ENCODE measurements around the gene GPATCH3. TPM values are rescaled to one million over a fixed set of nuclear protein-coding genes. Genes with fewer than 3 reads are reported as not detected.
A peak's percentile ranks its signal among the peaks of the same experiment; 100 is the strongest.
"Not testable (repeated sequence)": the region's sequence is repeated elsewhere in the genome, so short reads cannot be mapped to it uniquely, and the experiment has no call there.

GPATCH3 gene
- total RNA-seq = 10 to 100 TPM; 19.6 to 21.2 TPM

GRCh38 chr1:26900001-26900814 is at the start of gene GPATCH3:
GPATCH3 (minus strand) TSS chr1:26900467; CDS start chr1:26900442, 25 bp downstream.
- H3K9me3 Mint-ChIP-seq = no peaks in the 10 kb centered on the region
- no peaks in the 10 kb centered on the region for H3K27me3 Mint-ChIP-seq
- peak within 1 kb of the TSS; percentile 99 for H3K4me3 Mint-ChIP-seq
- peaks cover 6% of the 10 kb centered on the region for H3K36me3 Mint-ChIP-seq
- H3K27ac Mint-ChIP-seq = peak within 1 kb of the TSS; percentile 96 to 98
- DNase-seq (ENCODE audit: low spot score) (peak; percentile 90), ATAC-seq (peak; percentile 90 to 94)
- H3K4me1 Mint-ChIP-seq (ENCODE audit: low read depth in 2 of 2) = peaks cover 27 to 30% of the 10 kb centered on the region in 2 donors

DNA sequence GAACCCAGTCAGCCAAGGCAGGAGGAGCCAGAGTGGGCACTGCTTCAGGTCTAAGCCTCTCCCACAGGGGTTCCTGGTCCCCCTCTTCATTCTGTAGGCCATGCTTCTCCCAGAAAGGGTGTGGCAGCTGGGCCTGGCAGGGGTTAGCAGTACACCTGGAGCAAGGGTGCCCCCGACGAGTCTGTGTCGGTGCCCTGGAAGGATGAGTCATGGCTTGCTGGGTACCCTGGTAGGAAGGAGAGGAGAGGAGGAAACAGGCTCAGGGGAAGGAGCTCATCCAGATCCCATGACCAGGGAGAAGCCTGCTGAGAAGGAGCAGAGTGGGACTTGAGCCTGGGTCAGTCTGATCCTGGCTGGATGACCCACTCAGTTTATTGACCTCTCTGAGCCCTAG is 49.7 kb upstream of the GPATCH3 start:
- no peak overlapping the region for H3K27ac Mint-ChIP-seq
- no peak overlapping the region for H3K4me3 Mint-ChIP-seq
- no peaks in the 10 kb centered on the region for H3K9me3 Mint-ChIP-seq
- H3K4me1 Mint-ChIP-seq (ENCODE audit: low read depth in 2 of 2) = no peaks in the 10 kb centered on the region
- peaks cover 6% of the 10 kb centered on the region for H3K36me3 Mint-ChIP-seq
- no peak for ATAC-seq
- DNase-seq (ENCODE audit: low spot score) = no peak
- H3K27me3 Mint-ChIP-seq = peaks cover 0 to 3% of the 10 kb centered on the region in 2 donors

- peaks cover 7% of the 10 kb centered on the region for H3K36me3 Mint-ChIP-seq
- H3K27ac Mint-ChIP-seq = no peak overlapping the region
- no peaks in the 10 kb centered on the region for H3K4me1 Mint-ChIP-seq (ENCODE audit: low read depth in 2 of 2)
Observed at GRCh38 chr1:26949266-26949925, 49.1 kb upstream of the GPATCH3 start.

DNA sequence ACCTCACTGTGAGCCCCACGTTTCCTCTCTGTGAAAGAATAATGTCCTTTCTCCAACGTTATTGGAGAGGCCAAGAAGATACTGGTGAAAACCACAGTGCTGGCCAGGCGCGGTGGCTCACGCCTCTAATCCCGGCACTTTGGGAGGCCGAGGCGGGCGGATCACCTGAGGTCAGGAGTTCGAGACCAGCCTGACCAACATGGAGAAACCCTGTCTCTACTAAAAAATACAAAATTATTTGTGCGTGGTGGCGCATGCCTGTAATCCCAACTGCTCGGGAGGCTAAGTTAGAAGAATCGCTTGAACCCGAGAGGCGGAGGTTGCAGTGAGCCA is 48.4 kb upstream of the GPATCH3 start:
- H3K9me3 Mint-ChIP-seq; H3K27me3 Mint-ChIP-seq; DNase-seq (ENCODE audit: low spot score); H3K27ac Mint-ChIP-seq; H3K36me3 Mint-ChIP-seq; H3K4me1 Mint-ChIP-seq (ENCODE audit: low read depth in 2 of 2); H3K4me3 Mint-ChIP-seq; ATAC-seq: not testable (repeated sequence)

More at GRCh38 chr1:26949266-26949925, 49.1 kb upstream of the GPATCH3 start:
- ATAC-seq = no peak
- Mint-ChIP-seq H3K9me3 (no peaks in the 10 kb centered on the region), H3K4me3 (no peak overlapping the region), H3K27me3 (peaks cover 0 to 3% of the 10 kb centered on the region in 2 donors)
- no peak for DNase-seq (ENCODE audit: low spot score)

GRCh38 chr1:26946270-26946669 is 46.0 kb upstream of the GPATCH3 start:
- Mint-ChIP-seq H3K27me3 (no peaks in the 10 kb centered on the region), H3K36me3 (peaks cover 7% of the 10 kb centered on the region), H3K4me1 (ENCODE audit: low read depth in 2 of 2) (no peaks in the 10 kb centered on the region), H3K9me3 (no peaks in the 10 kb centered on the region), H3K27ac (no peak overlapping the region), H3K4me3 (no peak overlapping the region)
- no peak for ATAC-seq
- no peak for DNase-seq (ENCODE audit: low spot score)

DNA sequence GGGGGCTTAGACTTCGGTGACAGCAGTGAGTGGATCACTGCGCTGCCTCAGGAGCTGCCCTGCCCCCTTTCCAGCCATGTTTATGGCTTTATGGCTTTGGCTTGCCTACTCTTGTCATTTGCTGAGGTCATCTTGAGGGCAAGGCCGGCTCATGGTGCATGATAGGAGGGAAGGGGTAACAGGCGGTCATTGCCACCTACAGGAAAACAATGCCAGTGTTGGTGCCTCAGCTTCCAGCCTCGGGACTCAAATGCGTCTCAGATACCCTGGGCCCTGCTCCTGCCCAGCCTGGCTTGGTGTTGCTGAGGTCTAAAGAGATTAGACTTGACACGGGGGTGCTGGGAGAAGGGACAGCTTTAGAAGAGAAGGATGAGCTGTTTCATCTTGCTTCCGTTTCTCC is 45.5 kb upstream of the GPATCH3 start:
- H3K27ac Mint-ChIP-seq = no peak overlapping the region
- H3K9me3 Mint-ChIP-seq = no peaks in the 10 kb centered on the region
- H3K4me3 Mint-ChIP-seq = no peak overlapping the region
- no peaks in the 10 kb centered on the region for H3K27me3 Mint-ChIP-seq
- DNase-seq (ENCODE audit: low spot score) (no peak), ATAC-seq (no peak)
- peaks cover 7% of the 10 kb centered on the region for H3K36me3 Mint-ChIP-seq
- H3K4me1 Mint-ChIP-seq (ENCODE audit: low read depth in 2 of 2) = no peaks in the 10 kb centered on the region

DNA sequence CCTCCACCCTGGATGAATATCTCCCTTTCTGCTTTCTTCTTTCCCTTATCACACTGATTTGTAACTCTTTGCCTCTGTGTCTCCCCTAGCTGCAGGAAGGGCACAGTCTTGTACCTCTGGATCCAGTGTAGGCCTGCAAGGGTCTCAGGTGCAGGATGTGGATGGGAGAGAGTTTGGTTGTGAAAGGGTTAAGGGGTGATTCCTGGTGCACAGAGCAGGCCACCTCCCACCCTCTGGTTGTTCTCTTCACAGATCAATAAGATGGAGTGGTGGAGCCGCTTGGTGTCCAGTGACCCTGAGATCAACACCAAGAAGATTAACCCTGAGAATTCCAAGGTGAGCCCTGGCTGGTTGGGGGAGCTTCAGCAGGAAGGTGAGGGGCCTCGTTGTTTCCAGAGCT is 44.9 kb upstream of the GPATCH3 start:
- H3K27ac Mint-ChIP-seq = no peak overlapping the region
- ATAC-seq = no peak

GRCh38 chr1:26942656-26943055 is 42.4 kb upstream of the GPATCH3 start:
- DNase-seq (ENCODE audit: low spot score) (no peak), ATAC-seq (no peak)
- no peak overlapping the region for H3K27ac Mint-ChIP-seq
- peaks cover 7% of the 10 kb centered on the region for H3K36me3 Mint-ChIP-seq
- H3K9me3 Mint-ChIP-seq = no peaks in the 10 kb centered on the region
- H3K4me3 Mint-ChIP-seq = no peak overlapping the region
- peaks cover 0 to 11% of the 10 kb centered on the region in 2 donors for H3K4me1 Mint-ChIP-seq (ENCODE audit: low read depth in 2 of 2)
- no peaks in the 10 kb centered on the region for H3K27me3 Mint-ChIP-seq

More for the DNA sequence above, 44.9 kb upstream of the GPATCH3 start:
- Mint-ChIP-seq H3K9me3 (no peaks in the 10 kb centered on the region), H3K36me3 (peaks cover 7% of the 10 kb centered on the region), H3K27me3 (no peaks in the 10 kb centered on the region), H3K4me1 (ENCODE audit: low read depth in 2 of 2) (no peaks in the 10 kb centered on the region), H3K4me3 (no peak overlapping the region)
- no peak for DNase-seq (ENCODE audit: low spot score)

GRCh38 chr1:26941311-26941710 is 41.0 kb upstream of the GPATCH3 start:
- H3K4me3 Mint-ChIP-seq = no peak overlapping the region

GRCh38 chr1:26938659-26939025 is 38.4 kb upstream of the GPATCH3 start:
- Mint-ChIP-seq H3K9me3 (no peaks in the 10 kb centered on the region), H3K4me3 (no peak overlapping the region), H3K36me3 (no peaks in the 10 kb centered on the region), H3K27me3 (no peaks in the 10 kb centered on the region), H3K4me1 (ENCODE audit: low read depth in 2 of 2) (peaks cover 0 to 15% of the 10 kb centered on the region in 2 donors), H3K27ac (no peak overlapping the region)
- ATAC-seq (no peak), DNase-seq (ENCODE audit: low spot score) (no peak)

More at GRCh38 chr1:26941311-26941710, 41.0 kb upstream of the GPATCH3 start:
- ATAC-seq (no peak), DNase-seq (ENCODE audit: low spot score) (no peak)
- Mint-ChIP-seq H3K36me3 (peaks cover 7% of the 10 kb centered on the region), H3K4me1 (ENCODE audit: low read depth in 2 of 2) (peaks cover 0 to 11% of the 10 kb centered on the region in 2 donors), H3K27me3 (no peaks in the 10 kb centered on the region), H3K9me3 (no peaks in the 10 kb centered on the region), H3K27ac (no peak overlapping the region)

GRCh38 chr1:26938004-26938658 is 37.9 kb upstream of the GPATCH3 start:
- ATAC-seq (no peak), DNase-seq (ENCODE audit: low spot score) (no peak)
- H3K27ac Mint-ChIP-seq = no peak overlapping the region
- H3K27me3 Mint-ChIP-seq = no peaks in the 10 kb centered on the region
- H3K4me3 Mint-ChIP-seq = no peak overlapping the region
- no peaks in the 10 kb centered on the region for H3K36me3 Mint-ChIP-seq
- peaks cover 0 to 15% of the 10 kb centered on the region in 2 donors for H3K4me1 Mint-ChIP-seq (ENCODE audit: low read depth in 2 of 2)
- no peaks in the 10 kb centered on the region for H3K9me3 Mint-ChIP-seq

DNA sequence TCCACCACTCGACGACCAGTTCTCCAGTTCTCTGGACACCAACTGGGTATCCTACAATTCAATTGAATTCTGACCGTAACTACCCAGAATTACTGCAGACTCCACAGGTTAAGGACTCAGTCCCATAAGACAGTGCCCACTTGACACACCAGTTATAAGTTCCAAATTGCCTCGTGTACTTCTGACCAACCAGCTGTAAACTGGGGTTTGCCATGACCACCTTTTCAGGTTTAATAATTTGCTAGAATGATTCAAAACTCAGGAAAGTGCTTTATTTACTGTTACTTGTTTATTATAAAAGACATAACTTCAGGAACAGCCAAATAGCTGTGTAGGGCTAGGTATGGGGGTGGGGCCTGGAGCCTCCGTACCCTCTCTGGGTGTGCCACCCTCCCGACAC is 36.6 kb upstream of the GPATCH3 start:
- no peak overlapping the region for H3K27ac Mint-ChIP-seq
- ATAC-seq (no peak), DNase-seq (ENCODE audit: low spot score) (no peak)
- H3K4me1 Mint-ChIP-seq (ENCODE audit: low read depth in 2 of 2) = peaks cover 0 to 19% of the 10 kb centered on the region in 2 donors
- H3K4me3 Mint-ChIP-seq = no peak overlapping the region
- H3K27me3 Mint-ChIP-seq = no peaks in the 10 kb centered on the region
- H3K9me3 Mint-ChIP-seq = no peaks in the 10 kb centered on the region
- H3K36me3 Mint-ChIP-seq = no peaks in the 10 kb centered on the region

DNA sequence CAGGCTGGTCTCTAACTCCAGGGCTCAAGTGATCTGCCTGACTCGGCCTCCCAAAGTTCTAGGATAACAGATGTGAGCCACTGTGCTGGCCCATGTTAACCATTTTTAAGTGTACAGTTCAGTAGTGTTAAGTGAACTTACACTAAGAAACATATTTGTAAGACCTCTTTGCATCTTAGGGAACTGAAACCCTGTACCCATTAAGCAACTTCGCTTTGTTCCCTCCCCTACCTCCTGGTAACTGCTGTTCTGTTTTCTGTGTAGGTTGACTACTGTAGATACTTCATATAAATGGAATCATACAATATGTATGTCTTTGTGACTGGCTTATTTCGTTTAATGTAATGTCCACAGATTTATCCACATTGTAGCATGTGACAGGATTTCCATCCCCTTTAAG is 32.3 kb upstream of the GPATCH3 start:
- no peaks in the 10 kb centered on the region for H3K9me3 Mint-ChIP-seq
- peaks cover 8% of the 10 kb centered on the region for H3K36me3 Mint-ChIP-seq
- no peaks in the 10 kb centered on the region for H3K27me3 Mint-ChIP-seq
- H3K4me1 Mint-ChIP-seq (ENCODE audit: low read depth in 2 of 2) = peaks cover 0 to 8% of the 10 kb centered on the region in 2 donors
- H3K27ac Mint-ChIP-seq = peak overlapping the region in 1 of 2 donors; percentile 50
- H3K4me3 Mint-ChIP-seq = no peak overlapping the region
- no peak for ATAC-seq
- DNase-seq (ENCODE audit: low spot score) = no peak

GRCh38 chr1:26923711-26924110 is 23.4 kb upstream of the GPATCH3 start:
- no peaks in the 10 kb centered on the region for H3K27me3 Mint-ChIP-seq
- H3K9me3 Mint-ChIP-seq = no peaks in the 10 kb centered on the region
- H3K36me3 Mint-ChIP-seq = peaks cover 19% of the 10 kb centered on the region
- peak overlapping the region; percentile 88 for H3K4me3 Mint-ChIP-seq
- ATAC-seq (no peak), DNase-seq (ENCODE audit: low spot score) (no peak)
- H3K4me1 Mint-ChIP-seq (ENCODE audit: low read depth in 2 of 2) = peaks cover 39 to 45% of the 10 kb centered on the region in 2 donors
- H3K27ac Mint-ChIP-seq = peak overlapping the region; percentile 79 to 82

All from natural killer cell treated with Interleukin-12 subunit alpha and Interleukin-12 subunit beta and Interleukin-15 and Interleukin-18, amount 100 ng/mL, for 72 hours (primary cell).